ENCODE data around the gene AP1G2.

GRCh38 chr14:23531391-23531790 is 36.2 kb downstream of the AP1G2 start:
- TF ChIP-seq CTCF (IDR thresholded peaks at IDR 0.05; ENCODE audit: insufficient read depth, low read length) (no peak), POLR2AphosphoS5 (IDR thresholded peaks at IDR 0.05; ENCODE audit: low read depth) (no peak), SPI1 (IDR thresholded peaks at IDR 0.05; ENCODE audit: borderline replicate concordance, low read depth) (no peak), GABPA (IDR thresholded peaks at IDR 0.05; ENCODE audit: low read depth) (no peak)
- TF ChIP-seq, protein P1, sequence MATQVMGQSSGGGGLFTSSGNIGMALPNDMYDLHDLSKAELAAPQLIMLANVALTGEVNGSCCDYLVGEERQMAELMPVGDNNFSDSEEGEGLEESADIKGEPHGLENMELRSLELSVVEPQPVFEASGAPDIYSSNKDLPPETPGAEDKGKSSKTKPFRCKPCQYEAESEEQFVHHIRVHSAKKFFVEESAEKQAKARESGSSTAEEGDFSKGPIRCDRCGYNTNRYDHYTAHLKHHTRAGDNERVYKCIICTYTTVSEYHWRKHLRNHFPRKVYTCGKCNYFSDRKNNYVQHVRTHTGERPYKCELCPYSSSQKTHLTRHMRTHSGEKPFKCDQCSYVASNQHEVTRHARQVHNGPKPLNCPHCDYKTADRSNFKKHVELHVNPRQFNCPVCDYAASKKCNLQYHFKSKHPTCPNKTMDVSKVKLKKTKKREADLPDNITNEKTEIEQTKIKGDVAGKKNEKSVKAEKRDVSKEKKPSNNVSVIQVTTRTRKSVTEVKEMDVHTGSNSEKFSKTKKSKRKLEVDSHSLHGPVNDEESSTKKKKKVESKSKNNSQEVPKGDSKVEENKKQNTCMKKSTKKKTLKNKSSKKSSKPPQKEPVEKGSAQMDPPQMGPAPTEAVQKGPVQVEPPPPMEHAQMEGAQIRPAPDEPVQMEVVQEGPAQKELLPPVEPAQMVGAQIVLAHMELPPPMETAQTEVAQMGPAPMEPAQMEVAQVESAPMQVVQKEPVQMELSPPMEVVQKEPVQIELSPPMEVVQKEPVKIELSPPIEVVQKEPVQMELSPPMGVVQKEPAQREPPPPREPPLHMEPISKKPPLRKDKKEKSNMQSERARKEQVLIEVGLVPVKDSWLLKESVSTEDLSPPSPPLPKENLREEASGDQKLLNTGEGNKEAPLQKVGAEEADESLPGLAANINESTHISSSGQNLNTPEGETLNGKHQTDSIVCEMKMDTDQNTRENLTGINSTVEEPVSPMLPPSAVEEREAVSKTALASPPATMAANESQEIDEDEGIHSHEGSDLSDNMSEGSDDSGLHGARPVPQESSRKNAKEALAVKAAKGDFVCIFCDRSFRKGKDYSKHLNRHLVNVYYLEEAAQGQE (IDR thresholded peaks at IDR 0.05; ENCODE audit: insufficient replicate concordance, low read depth), result no peak
